Fibroblast of villous mesenchyme (primary cell): ENCODE results near the gene CACNG4. TPM values are rescaled to one million over a fixed set of nuclear protein-coding genes. Genes with fewer than 3 reads are reported as not detected.

Experiments used
- DNase-seq: peaks from one replicate; pipeline ENCODE4 v3.0.0-alpha.2; 2010; ENCODE audit warnings: low read depth
- H3K4me3 ChIP-seq: 2 replicates; pipeline ENCODE4 v1.5.1; 2011; ENCODE audit warnings: low read depth, mild to moderate bottlenecking, low read length
- CTCF ChIP-seq: IDR thresholded peaks from 2 replicates; pipeline ENCODE4 v1.5.1; 2012; ENCODE audit warnings: low read depth, mild to moderate bottlenecking, low read length; ENCODE audit not compliant: insufficient read depth
- total RNA-seq: library from RNA; depleted of rRNA; stranded (reverse); fragments of >200 nt; gene quantifications from 2 replicates; pipeline ENCODE4 v1.2.3, GENCODE V29; 2012

The CACNG4 gene
- total RNA-seq, 1 donor = not detected

DNA sequence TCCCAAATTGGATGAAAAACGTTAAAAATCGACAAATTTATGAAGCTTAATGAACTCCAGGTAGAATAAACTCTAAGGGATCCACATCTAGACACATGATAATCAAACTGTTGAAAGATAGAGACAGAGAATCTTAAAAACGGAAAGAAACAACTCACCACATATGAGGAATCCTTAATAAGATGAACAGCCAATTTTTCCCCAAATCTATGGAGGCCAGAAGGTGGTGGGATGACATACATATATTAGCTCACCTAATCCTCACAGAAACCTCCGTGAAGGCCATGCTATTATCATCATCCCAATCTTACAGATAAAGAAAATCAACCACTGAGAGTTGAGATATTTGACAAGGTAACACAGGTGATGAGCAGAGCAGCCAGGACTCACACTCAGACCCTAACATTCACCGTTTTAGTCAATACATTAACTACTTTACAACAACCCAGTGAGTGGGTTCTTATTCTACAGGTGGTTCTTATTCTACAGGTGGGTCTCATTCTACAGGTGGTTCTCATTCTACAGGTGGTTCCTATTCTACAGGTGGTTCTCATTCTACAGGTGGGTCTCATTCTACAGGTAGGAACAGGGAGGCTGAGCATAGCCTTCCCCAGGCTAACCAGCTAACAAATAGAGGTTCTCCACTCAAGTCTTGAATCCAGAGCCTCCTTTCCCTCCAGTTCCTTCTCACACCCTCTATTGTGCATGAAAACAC lies 84.7 kb downstream of the CACNG4 start:
- TF ChIP-seq CTCF = no peak
- DNase-seq = no peak
- H3K4me3 ChIP-seq = no peak overlapping the region

- H3K4me3 ChIP-seq = no peak overlapping the region
- TF ChIP-seq CTCF = no peak
- no peak for DNase-seq
Measured at GRCh38 chr17:67050066-67050465, 85.6 kb downstream of the CACNG4 start.

DNA sequence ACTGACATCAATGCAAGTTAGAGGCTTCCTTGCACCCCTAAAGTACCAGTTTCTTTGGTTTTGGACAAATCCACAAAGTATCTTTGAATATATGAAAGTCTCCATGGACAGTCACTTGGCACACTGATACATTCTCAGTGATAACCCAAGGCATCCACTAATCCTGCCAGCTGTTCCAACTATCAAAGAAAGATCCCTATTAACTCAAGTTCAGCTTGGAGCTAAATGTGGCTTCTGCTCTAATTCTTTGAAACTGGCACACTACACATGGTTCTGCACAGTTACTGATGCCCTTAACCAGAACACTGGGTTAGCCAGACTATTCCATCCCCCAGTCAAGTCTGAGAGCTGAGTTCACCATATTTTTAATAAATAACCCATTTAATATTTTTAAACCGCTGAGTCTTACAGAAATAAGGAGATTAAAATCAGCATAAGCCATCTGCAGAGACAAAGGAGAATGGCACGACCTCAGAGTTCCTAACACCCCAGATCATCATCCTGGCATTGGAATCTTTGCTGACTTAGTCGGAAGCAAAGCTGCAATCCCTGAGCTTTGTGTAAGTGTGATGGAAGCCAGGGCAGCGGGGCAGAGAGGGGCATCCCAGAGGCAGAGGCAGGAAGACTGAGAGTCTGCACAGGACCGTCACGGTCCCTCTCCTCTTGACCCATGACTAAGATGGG lies 86.1 kb downstream of the CACNG4 start:
- no peak for TF ChIP-seq CTCF
- DNase-seq = no peak
- H3K4me3 ChIP-seq = no peak overlapping the region

DNA sequence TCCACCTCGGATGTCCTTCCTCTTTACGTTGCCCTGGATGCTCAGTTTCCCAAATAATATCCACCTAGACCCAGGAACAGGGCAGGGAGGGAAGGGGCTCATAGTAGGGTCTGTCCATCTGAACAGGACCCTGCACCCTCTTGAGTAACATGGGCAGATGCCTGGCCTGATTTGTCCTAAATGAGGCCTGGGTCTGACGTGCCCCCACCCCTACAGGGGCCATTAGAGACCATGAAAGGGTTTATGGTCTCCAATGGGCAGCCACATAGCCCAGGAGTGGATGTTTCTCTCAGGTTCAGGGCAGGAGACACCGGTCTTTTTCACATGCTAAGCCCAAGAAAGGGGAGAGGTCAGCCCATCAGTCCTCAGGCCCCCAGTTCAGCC lies 86.6 kb downstream of the CACNG4 start:
- no peak overlapping the region for H3K4me3 ChIP-seq
- DNase-seq = no peak
- TF ChIP-seq CTCF = no peak

DNA sequence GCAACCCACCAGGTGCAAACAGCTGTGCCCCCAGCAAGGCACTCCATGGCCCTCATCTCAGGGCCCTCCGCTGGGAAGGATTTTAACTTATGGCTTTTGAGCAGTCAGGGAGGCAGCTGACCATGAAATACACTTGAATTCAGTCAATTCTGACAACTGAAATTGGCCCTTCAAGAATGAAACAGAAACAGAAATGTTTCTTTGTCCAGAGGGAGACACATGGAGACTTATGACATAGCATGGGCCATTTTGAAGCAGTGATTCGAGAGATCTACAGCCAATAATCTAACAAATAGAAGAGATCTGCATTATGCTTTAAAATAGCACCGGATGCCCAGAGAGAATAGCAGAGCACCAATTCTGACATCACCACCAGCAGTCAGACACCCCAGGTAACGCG lies 87.3 kb downstream of the CACNG4 start:
- TF ChIP-seq CTCF = no peak
- no peak overlapping the region for H3K4me3 ChIP-seq
- DNase-seq = no peak

DNA sequence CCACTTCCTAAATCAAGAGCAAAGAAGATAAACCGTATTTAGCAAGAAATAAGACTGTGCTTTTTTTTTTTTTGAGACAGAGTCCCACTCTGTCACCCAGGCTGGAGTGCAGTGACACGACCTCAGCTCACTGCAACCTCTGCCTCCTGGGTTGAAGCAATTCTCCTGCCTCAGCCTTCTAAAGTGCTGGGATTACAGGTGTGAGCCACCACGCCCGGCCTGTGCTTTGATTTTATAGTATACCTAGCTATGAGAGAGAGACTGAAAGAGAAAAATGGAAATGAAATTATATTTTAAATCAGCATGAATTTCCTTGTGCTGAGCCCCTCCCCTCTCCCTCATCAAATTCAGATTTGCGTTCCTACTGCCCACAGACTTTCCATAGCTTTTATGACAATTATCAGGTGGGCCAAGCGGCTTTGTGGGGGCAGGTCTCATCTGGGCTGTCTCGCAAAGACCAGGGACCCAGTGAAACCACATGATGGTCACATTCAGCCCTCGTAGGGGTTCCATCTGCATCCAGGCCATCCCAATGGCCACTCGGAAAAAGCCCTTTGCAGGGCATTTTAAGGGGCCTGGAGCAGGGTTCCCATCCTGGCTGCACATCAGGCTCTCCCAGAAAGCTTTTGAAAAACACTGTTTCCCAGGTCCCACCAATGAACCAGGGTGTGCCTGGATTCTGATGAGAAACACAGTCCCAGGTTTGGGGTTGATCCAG lies 88.4 kb downstream of the CACNG4 start:
- no peak for TF ChIP-seq CTCF

More for the DNA sequence above, 88.4 kb downstream of the CACNG4 start:
- no peak for DNase-seq
- H3K4me3 ChIP-seq = no peak overlapping the region
